ENCODE measurements around the gene MCMBP. TPM values are rescaled to one million over a fixed set of nuclear protein-coding genes. Genes with fewer than 3 reads are reported as not detected.

Gene MCMBP
- total RNA-seq, 2 experiments from 2014 or later, result 53.8 to 77.5 TPM

Other genes starting within 250 kb of the MCMBP start
- 0.41 and 1.9 TPM in 2 replicates for gene BAG3, start 221.5 kb downstream of the MCMBP start, total RNA-seq (2014; rRNA removed; shearing (Covaris generic))
- gene BAG3, start 221.5 kb downstream of the MCMBP start, total RNA-seq (2022), result 2.4 and 2.6 TPM in 2 replicates
- 6.2 TPM in 2 replicates for gene INPP5F, start 146.8 kb downstream of the MCMBP start, total RNA-seq (2014; rRNA removed; shearing (Covaris generic))
- 8.7 and 12.8 TPM in 2 replicates for gene INPP5F, start 146.8 kb downstream of the MCMBP start, total RNA-seq (2022)
- 19.9 and 21.4 TPM in 2 replicates for gene SEC23IP, start 19.9 kb upstream of the MCMBP start, total RNA-seq (2014; rRNA removed; shearing (Covaris generic))
- gene SEC23IP, start 19.9 kb upstream of the MCMBP start, total RNA-seq (2022), result 60.3 and 61.3 TPM in 2 replicates